GM20431 (cell line): ENCODE data around the gene KIRREL1.

Experiments
- in situ Hi-C: fragments of 300-500 bp; cut with MseI, MboI; formaldehyde crosslinking; loops from one replicate; pipeline ENCODE4 v1.15.0; 2020; ENCODE audit warnings: low sequenced_read_pairs; ENCODE audit not compliant: unreplicated experiment

The KIRREL1 gene

DNA sequence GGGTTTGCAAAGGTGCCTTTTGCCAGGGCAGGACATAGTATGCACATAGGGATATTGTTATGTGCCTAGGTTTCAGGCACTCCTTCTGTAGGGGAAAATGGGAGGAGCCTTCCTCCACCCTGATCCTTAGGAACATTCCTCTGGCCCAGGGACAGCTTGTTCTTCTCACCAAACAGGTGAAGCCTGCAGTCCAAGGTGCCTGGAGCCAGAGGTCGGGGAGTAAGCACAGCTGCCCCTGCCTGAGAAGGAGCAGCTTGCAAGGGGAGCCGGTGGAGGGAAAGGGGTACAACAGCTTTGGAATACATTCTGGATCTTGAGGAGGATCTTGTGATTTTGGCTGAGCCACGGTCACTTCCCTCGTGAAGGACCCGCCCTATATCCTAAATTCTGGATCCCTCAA is 104.8 kb downstream of the KIRREL1 start:
- in situ Hi-C loops = no loop called here

DNA sequence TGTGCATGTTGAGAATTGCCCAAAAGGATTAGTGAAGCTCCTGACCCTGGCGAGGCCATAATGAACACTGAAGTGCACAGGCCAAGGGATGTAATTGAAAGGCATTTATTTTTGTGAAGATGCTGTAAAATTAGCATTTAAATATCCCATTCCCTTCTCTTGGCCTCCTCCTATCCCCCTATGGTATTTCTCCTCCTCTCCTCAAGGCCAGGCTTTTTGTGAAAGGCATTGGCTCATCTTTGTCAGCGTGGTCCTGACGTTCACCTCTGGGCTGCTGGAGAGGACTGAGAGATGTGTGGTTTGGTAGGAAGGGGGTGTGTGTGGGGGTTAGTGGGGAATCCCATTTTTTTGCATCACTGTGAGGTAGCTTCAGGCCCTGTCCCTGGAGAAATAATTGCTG is 105.7 kb downstream of the KIRREL1 start:
- in situ Hi-C loops = no loop called here

DNA sequence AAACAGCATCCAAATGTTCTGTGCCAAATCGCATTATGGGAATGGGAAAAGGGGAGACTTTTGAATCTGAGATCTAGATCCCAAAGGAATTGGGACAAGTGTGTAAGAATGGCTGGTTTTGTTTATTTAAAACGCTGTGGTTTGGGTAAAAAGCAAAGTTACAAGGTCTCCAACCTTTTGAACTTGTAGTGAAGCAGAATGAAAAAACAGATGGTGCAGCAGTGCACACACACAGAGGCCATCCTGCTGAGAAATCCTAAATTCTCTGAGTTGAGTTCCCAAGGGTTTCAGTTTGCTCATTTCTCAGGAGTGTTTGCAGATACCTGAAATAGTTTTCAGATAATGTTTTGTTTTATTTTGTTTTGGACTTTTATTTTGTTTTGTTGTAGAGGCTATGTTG is 107.1 kb downstream of the KIRREL1 start:
- in situ Hi-C loops = no loop called here

DNA sequence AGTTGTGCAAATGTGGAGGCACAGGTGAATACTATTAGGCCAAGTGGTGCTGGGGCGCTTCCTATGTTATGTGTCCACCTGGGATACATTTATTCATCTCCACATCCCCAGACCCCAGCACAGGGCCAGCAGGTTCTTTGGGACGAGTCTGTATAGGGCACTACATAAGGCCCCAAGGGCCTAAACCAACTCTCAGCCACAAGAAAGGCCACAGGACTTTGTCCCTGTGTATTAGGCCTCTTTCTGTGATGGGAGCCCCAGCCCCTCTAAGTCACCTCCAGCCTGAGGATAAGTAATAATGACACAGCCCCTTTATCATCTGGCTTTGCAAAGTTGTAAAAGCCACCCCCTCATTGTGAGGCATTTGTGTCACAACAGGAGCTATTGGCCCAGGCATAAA is 108.0 kb downstream of the KIRREL1 start:
- in situ Hi-C loops = no loop called here

DNA sequence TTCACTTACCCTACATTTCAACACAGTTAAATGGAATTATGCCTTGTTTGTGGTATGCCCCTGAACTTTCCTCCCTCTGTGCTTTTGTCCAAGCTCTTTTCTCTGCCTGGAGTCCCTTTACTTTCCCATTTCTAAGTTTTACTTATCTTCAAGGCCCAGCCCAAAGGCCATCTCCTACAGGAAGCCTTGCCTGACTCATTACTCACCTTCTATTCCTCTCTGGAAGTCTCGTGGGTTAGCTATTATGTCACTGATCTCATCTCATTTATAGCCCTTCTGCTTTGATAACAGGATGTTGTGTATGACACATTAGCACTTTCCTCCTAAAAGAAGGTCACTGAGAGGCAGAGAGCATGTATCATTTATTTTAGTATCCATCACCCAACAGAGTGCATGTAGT is 108.5 kb downstream of the KIRREL1 start:
- in situ Hi-C loops = no loop called here

DNA sequence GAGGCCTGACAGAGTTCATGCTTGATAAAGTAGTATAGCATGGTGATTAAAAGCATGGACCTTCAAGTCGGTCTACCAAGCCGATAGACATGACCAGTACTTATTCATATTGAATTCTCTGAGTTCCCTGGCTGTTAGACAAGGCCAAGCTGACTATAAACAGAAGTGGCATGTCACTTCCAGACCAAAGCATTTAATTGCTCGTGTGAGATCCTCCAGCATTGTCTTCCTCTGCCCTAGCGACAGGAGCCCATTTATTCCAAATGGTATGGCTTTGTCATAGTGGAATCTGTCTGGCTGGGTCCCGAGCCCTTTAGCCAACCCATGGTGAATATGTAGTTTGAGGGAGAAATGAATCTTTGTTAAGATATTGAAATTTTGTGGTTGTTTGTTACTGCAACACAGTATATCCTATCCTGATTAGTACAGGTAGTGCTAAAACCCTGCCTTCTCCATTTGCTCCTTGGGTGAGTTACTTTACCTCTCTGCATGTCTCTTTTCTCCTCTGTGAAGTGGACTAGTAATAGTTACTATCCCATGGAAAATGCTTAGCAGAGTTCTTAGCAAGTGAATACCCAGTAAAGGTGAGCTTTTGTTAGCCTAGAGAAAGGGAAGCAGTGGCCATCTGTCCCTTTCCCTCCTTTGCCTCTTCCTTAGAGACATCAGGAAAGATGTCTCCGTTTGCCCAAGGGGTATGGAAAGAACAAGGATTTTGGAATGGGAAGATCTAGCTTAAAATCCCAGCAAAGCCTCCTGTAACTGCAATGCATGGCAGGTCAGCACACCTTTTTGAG is 109.6 kb downstream of the KIRREL1 start:
- in situ Hi-C loops = no loop called here

DNA sequence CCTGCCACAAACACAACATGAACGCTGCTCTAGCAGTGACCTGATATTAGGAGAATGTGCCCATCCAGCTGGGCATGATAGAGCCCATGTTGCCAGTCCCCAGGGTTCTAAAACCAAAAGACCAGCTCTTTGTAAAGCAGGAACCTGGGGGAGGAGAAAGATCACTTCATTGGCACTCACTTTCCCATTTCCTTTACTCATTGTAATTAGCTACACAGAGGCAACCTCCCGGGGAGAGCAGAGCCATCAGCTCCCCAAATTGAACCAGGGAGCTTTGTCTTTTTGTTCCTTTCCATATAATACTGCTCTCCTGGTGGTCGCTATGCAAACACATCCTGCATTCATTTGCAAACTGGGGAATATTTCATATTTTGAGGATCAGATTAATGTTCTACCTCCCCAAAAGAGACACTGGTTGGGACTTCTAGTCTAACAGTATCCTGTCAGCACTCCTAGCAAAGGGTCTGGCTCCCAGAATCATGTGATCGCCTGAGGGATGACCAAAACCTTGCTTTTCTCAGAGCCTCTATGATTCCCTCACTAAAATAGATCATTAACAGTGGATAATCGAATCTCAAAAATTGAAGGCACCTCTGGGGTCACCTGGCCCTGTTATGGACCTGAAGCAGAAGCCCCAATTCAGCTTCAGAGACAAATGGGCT is 110.5 kb downstream of the KIRREL1 start:
- in situ Hi-C loops = no loop called here

DNA sequence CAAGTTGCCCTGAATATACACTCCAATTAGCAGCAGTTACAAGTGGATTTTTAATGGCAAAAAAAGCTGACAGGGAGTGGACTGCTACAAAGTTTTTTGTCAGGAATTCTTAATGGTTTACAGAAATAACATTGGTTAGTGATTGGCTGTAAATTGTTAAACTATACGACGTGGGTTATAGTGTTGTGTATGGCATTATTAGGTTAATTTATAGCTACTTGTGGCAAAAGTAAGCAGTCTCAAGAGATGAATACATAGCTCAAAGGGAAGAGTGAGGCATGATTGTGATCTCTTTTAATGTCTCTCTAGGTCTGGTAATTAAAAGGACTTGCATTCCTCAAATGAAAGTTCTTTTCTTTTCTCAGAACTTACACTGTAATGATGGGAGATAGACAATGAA is 111.4 kb downstream of the KIRREL1 start:
- in situ Hi-C loops = no loop called here

DNA sequence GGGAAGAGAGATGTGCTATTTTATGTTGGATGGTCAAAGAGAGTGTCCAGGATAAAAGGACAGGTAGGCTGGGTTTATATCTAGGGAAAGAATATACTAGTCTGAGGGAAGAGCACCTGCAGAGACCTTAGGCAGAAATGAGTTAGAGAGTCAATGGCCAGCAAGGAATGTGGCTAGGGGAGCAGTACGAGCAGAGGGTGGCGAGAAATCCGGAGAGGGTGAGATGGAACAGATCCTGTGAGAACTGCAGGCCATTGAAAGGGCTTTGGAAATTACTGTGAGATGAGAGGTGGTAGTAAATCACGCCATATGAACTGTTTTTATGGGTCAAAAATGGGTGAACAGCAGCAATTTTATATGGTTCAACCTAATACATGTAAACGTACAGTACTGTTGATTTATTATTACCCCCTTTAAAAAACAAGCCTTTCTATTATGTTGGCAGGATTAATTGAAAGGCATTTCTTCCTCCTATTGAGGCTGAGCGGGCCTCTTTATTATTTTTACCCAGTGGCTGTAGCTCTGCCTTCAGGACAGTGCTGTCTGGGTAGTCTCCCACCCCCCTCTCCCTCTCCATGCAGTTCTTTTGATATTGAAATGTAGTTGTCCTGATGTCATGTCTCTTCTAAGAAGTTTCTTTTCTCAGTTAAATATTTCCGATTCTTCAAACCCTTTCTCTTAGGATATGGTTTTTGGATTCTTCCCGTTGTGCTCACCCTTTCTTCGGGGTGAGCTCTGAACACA is 112.1 kb downstream of the KIRREL1 start:
- in situ Hi-C loops = no loop called here

DNA sequence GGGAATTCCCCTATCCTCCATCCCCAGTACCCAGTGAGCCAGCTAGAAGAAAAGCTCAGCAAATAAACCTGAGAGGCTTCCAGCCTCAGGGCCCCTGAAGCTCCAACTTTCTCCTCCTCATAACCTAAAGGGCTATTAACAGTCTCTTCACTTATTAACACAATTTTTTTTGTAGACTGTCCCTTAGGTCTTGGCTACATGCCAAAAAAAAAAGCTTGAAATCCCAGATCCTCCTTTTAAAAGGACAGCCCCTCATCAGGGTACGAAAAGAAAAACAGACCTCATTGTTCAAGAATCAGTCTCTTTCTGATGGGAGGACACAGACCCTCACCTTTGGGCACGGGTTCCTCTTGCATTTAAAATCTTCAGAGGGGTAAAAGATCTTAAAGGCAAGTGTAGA is 114.5 kb downstream of the KIRREL1 start:
- in situ Hi-C loops = no loop called here

DNA sequence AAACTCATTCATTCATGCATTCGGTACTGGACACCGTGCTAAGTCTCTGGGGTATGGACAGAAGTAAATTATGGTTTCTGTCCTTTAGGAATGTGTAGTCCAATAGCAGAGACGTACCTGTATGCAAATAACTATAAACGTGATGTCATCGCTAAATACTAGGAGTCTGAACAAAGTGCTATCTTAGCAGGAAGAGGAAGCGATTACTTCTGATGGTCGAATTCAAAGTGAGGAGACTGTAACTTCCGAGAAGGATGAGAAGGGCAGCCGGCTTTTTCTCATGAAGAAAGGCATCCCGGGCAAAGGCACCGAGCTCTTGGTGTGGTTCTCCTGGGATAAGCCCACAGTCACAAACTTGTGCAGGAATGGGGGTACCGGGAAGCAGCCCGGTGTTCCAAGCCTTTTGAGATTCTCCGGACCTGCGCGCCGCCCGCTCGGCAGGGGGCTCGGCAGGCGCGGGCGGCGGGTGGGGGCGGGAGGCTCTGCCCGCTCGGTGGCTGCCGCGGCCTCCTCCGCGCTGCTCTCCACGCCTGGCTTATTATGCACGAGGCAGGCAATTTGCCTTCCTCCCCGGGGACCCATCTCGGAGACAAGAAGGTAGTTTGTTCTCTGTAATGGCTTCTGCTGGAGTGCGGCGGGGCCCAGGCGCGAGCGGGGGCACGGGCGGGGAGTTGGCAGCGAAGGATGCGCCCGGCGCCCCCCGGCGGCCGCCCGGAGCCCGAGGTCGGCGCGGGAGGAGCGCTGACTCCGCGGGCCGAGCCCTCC is 119.7 kb downstream of the KIRREL1 start:
- in situ Hi-C loops = no loop called here

DNA sequence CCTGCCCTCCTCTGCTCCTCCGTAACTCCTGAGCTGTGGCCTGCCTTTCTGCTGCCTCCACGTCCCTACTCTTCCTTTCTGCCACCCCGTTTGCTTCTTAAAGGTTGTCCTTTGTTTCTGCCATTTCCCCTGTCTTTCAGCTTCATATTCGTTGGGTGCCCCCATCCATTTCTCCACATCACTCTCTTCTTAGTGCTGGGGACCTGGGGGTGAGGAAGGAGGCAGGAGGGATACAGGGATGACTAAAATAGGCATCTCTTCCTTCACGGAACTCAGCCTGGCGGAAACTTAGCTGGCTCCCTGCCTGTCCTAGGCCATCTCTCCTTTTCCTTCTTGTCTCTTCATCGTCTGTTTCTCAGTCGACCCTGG is 120.3 kb downstream of the KIRREL1 start:
- in situ Hi-C loops = no loop called here

DNA sequence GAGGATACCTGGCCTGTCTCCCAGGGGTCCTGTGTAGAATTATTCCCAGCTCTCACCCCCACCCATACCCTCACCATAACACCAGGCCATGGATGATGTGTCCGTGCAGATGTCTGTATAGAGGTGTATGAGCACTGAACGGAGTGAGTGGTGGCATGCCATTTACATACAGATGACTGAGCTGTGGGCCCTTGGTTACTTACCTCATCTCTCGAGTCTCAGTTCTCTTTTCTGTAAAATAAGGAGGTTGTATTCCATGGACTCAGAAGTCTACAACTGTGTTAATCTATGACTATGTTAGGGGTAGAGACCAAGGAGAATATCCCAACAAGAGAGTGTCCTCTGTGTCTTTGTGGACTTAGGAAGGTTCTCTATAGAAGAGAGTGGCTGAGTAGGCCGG is 121.7 kb downstream of the KIRREL1 start:
- in situ Hi-C loops = no loop called here

DNA sequence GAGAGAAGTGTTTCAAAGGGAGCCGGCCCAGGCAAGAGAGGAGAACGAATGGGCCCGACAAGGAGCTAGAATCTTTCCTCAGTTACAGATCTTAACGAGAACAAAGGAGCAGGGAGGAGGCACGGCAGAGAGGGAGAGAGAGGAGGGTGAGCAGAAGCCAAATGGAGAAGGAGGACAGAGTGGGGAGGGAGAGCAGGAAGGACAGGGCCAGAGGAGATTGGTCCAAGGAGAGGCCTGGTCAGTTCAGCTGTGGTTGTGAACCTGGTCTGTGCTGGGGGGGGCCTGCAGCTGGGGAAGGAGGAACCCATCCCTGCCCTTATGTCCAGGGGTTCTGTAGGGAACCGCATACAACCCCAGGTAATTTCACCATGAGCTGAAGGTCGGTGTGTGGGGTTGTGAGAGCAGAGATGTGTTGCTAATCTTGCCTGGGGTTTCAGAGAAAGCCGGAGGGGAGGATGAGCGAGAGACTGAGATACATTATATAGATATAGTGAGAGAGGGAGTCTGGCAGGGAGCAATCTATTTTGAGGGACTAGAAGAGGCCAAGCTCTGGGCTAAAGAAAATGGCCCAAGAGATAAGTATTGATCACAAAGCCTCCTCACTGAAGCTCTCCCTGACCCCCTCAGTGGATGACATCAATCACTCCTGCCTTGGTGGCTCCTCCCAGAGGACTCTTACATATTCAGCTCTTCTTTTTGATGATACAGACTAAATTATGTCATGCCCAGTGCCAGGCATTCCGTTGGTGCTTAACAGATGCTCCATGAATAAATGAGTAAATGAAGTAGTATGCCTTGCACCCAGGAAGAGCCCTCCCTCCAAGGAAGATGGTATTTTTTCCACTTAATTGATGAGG is 123.1 kb downstream of the KIRREL1 start:
- in situ Hi-C loops = no loop called here

DNA sequence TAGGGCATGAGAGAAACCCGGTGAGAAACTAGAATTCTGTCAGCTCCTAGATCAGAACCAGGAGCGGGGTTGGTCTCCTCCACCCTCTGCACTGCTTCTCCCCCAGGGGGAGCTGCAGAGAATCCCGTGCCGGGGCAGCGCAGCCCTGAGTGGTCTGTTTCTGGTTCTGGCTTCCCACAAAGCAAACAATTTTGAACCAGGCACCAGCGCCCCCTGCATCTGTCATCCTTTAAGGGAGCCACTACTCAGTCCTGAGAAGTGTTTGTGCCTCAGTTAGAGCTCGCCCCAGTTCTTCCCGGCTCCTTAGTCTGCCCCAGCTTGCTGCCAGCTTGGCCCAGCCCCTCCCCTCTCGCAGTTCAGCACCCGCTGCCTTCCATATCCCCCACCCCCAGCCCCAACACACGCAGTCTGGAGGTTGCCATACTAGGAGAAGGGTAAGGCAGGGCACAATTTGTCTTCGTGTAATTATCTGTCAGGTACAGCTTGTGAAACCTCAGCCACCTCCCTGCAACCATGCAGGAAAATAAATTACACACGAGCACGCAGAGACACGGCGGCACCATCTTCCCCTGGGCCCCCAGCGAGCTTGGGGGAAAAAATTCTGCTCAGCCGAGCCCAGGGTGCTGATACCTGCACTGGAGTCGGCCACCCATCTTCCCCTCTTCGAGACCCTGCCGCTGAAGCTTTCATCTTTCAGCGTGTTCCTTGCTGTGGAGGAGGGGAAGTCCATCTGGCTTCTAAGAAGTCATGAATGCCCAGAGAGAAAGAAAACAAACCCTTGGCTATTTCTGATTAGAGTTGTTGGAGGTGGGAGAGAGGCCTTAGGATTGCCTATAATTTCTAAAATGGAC is 124.6 kb downstream of the KIRREL1 start:
- in situ Hi-C loops = no loop called here

DNA sequence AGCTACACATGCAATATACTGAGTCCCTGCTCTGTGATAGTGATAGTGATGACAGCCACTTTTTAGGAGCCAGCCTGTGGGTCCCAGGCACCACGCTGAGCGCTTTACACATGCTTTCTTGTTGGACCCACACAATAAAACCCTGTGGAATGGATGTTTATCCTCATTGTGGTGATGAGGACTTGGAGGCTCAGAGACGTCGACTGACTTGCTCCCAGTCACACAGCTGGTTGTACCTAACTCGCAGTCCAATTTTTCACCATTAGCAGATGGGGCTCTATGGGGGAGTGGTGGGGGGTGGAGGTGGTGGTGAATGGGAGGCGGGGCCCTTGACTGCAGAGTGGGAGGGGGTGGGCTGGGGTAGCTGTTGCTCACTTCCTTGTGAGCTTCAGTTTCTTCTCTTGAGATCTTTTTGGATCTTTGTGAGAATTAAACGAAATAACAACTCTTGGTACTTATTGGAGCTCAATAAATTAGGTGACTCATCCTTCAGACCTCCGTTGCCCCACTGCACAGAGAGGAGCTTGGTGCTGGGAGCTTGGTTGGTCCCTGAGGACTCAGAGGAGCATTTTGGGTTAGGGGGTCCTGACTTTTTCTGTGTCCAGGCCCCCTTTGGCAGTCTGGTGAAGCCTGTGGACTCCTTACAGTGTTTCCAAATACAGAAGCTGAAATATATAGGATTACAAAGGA is 125.4 kb downstream of the KIRREL1 start:
- in situ Hi-C loops = no loop called here

DNA sequence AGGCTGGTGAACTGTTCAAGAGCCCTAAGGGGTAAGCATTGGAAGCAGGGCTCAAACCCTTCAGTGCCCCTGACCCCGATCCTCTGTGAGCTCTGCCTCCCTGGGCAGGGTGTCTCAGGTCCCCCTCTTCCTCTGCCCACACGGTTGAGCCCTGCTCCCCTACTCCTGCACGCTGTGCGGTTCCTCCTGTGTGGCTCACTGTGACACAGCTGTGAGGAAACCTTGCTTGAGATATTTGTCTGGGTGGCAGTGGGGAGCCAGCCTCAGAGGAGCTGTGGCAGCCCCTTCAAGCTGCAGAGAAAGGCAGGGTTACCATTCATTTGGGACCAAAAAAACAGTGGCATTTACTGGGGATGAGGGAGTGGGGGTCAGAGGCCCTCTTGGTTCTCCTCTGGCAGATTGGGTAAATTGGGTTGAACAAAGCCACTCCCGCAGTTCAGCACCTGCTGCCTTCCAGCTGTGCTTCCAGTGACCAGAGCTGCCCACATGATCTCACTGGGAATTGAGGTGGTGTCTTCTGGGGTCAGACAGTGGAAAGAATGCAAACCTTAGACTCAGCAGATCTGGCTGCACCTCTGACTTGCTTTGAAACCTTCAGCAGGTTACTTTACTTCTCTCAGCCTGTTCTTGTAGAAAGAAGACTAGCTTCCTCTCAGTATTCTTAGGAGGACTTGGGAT is 126.7 kb downstream of the KIRREL1 start:
- in situ Hi-C loops = loop anchor here (10.0 kb wide), 1 partner anchor 155 kb away; no protein-coding TSS in a partner anchor
